Right lobe of liver (tissue), 4 donors: ENCODE data around the gene FUCA2.

ENCODE experiments used
- CTCF ChIP-seq, 4 donors: fragments of 200-600 bp in 3 of 4; fragments of 450-650 bp in 1 of 4; IDR thresholded peaks; one replicate each; pipeline versions ENCODE4 v1.5.1 to v1.8.0; 2016 to 2022; ENCODE audit warnings: antibody characterized with exemption in 4 of 4, mild to moderate bottlenecking in 2 of 4
- POLR2A ChIP-seq: fragments of 450-650 bp; IDR thresholded peaks from one replicate; pipeline ENCODE4 v1.6.1; 2017; ENCODE audit warnings: antibody characterized with exemption, mild to moderate bottlenecking
- donor health status: DM: no; HTN: no; CAD: no.
- donor health status: DM: no; HTN: no; CAD: no.
- donor health status: DM: no; HTN: yes; CAD: no.

- TF ChIP-seq CTCF (IDR thresholded peaks at IDR 0.05) (no peak), POLR2A (no peak)
Measured at GRCh38 chr6:143539106-143539505, 27.6 kb upstream of the FUCA2 start.
